Measurements from ENCODE around the gene PRKCD.

- TF ChIP-seq ESRRG (CRISPR knock-in tag; IDR thresholded peaks at IDR 0.05), result no peak
- TF ChIP-seq PATZ1 (CRISPR knock-in tag; IDR thresholded peaks at IDR 0.05; ENCODE audit: borderline replicate concordance), result no peak
- no peak for TF ChIP-seq TOX (CRISPR knock-in tag; IDR thresholded peaks at IDR 0.05; ENCODE audit: borderline replicate concordance)
- TF ChIP-seq RARB (CRISPR knock-in tag; IDR thresholded peaks at IDR 0.05), result no peak
- TF ChIP-seq, protein P1, sequence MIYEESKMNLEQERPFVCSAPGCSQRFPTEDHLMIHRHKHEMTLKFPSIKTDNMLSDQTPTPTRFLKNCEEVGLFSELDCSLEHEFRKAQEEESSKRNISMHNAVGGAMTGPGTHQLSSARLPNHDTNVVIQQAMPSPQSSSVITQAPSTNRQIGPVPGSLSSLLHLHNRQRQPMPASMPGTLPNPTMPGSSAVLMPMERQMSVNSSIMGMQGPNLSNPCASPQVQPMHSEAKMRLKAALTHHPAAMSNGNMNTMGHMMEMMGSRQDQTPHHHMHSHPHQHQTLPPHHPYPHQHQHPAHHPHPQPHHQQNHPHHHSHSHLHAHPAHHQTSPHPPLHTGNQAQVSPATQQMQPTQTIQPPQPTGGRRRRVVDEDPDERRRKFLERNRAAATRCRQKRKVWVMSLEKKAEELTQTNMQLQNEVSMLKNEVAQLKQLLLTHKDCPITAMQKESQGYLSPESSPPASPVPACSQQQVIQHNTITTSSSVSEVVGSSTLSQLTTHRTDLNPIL (CRISPR knock-in tag; IDR thresholded peaks at IDR 0.05; ENCODE audit: low read depth), result no peak
- TF ChIP-seq ZFP30 (CRISPR knock-in tag; IDR thresholded peaks at IDR 0.05), result no peak
- no peak for TF ChIP-seq ZC3H10 (CRISPR knock-in tag; IDR thresholded peaks at IDR 0.05)
- no peak for TF ChIP-seq CSDC2 (CRISPR knock-in tag; IDR thresholded peaks at IDR 0.05)
These were observed 30.9 kb downstream of the PRKCD start for GRCh38 chr3:53191836-53192480.

Measured in SK-N-SH treated with all-trans-retinoic acid at 6 μM for 48 hours (cell line).